Subcutaneous adipose tissue (tissue), 4 donors: ENCODE measurements around the gene ADARB2. TPM values are rescaled to one million over a fixed set of nuclear protein-coding genes. Genes with fewer than 3 reads are reported as not detected.

ENCODE experiments used
- CTCF ChIP-seq: fragments of 450-650 bp; IDR thresholded peaks from one replicate; pipeline ENCODE4 v1.5.1; 2016; ENCODE audit warnings: low read depth, mild to moderate bottlenecking, control low read depth, antibody characterized with exemption, moderate library complexity
- total RNA-seq, 4 donors: library from RNA; depleted of rRNA; stranded (reverse); fragments of >200 nt; gene quantifications; one replicate each; pipeline ENCODE4 v1.1.0, GENCODE V29; 2016

Gene ADARB2
- total RNA-seq, 4 donors from 2014 or later, result under 0.01 to 0.65 (median 0.44) TPM; not detected in 1

GRCh38 chr10:1607466-1607865 lies 129.9 kb downstream of the ADARB2 start:
- TF ChIP-seq CTCF, result no peak

GRCh38 chr10:1605999-1606940 lies 131.1 kb downstream of the ADARB2 start:
- TF ChIP-seq CTCF, result no peak

- no peak for TF ChIP-seq CTCF
Measured at GRCh38 chr10:1605121-1605520, 132.2 kb downstream of the ADARB2 start.

- no peak for TF ChIP-seq CTCF
Measured at GRCh38 chr10:1604246-1604645, 133.1 kb downstream of the ADARB2 start.

GRCh38 chr10:1603181-1603580 lies 134.1 kb downstream of the ADARB2 start:
- no peak for TF ChIP-seq CTCF

- TF ChIP-seq CTCF, result no peak
Measured at GRCh38 chr10:1602037-1602484, 135.3 kb downstream of the ADARB2 start.

GRCh38 chr10:1601406-1601805 lies 135.9 kb downstream of the ADARB2 start:
- no peak for TF ChIP-seq CTCF
